H1 (cell line): ENCODE results near the gene CHD9. TPM values are rescaled to one million over a fixed set of nuclear protein-coding genes. Genes with fewer than 3 reads are reported as not detected.

Experiments
- CTCF ChIA-PET: fragments of 300-600 bp; sonication (Branson Sonifier 250); formaldehyde crosslinking; loops from one replicate; lab custom pipeline; 2021; ENCODE audit not compliant: partially characterized antibody; lab: Charles Lee
- POLR2A ChIA-PET: fragments of 300-600 bp; sonication (Branson Sonifier 250); formaldehyde crosslinking; loops from one replicate; lab custom pipeline; 2021; ENCODE audit warnings: inconsistent platforms; ENCODE audit not compliant: partially characterized antibody; lab: Charles Lee
- DNase-seq, 2 experiments: peaks; one replicate each; pipeline versions ENCODE4 v3.0.0 to v3.0.0-alpha.2; 2010 to 2022; ENCODE audit warnings: low spot score in 2 of 2, low read depth in 1 of 2, mixed read lengths in 1 of 2
- FAIRE-seq: peaks from 2 replicates; lab custom pipeline; 2011; peaks lifted over from hg19 to GRCh38; lab: Jason Lieb, UNC
- H2AFZ ChIP-seq: 2 replicates; pipeline ENCODE4 v1.8.1; 2012; ENCODE audit warnings: low read length, inconsistent platforms
- H2AK5ac ChIP-seq: 2 replicates; pipeline ENCODE4 v1.6.1; 2013; ENCODE audit warnings: low read depth, low read length
- H2BK120ac ChIP-seq: replicated peaks from 2 replicates; pipeline ENCODE3; 2013; ENCODE audit warnings: low read depth, low read length, inconsistent platforms
- H2BK12ac ChIP-seq: 2 replicates; pipeline ENCODE4 v1.6.1; 2013; ENCODE audit warnings: low read depth, low read length
- H2BK15ac ChIP-seq: 2 replicates; pipeline ENCODE4 v1.6.1; 2013; ENCODE audit warnings: low read length
- H2BK20ac ChIP-seq: 2 replicates; pipeline ENCODE4 v1.6.1; 2013; ENCODE audit warnings: low read length
- H2BK5ac ChIP-seq: 2 replicates; pipeline ENCODE4 v1.6.1; 2013; ENCODE audit warnings: low read depth, low read length
- H3K14ac ChIP-seq: 2 replicates; pipeline ENCODE4 v1.6.1; 2013; ENCODE audit warnings: inconsistent platforms; ENCODE audit not compliant: insufficient read length
- H3K18ac ChIP-seq: 2 replicates; pipeline ENCODE4 v1.6.1; 2013; ENCODE audit warnings: low read length; ENCODE audit errors: extremely low read depth
- H3K23ac ChIP-seq: 2 replicates; pipeline ENCODE4 v1.6.1; 2013; ENCODE audit warnings: inconsistent platforms; ENCODE audit not compliant: insufficient read length
- H3K23me2 ChIP-seq: 2 replicates; pipeline ENCODE4 v1.6.1; 2013; ENCODE audit warnings: low read depth, low read length
- H3K27ac ChIP-seq: 2 replicates; pipeline ENCODE4 v1.6.1; 2011; ENCODE audit warnings: low read depth, low read length, inconsistent platforms
- H3K27me3 ChIP-seq, 4 experiments: replicated peaks in 1 of 4; 1 replicate in 1 of 4; 2 replicates in 3 of 4; pipeline versions ENCODE4 v1.6.1 to v1.8.1; 2011 to 2013; ENCODE audit warnings: low read length in 3 of 4, mild to moderate bottlenecking in 3 of 4, inconsistent platforms in 2 of 4, mixed read lengths in 2 of 4, moderate library complexity in 1 of 4; ENCODE audit not compliant: control insufficient read depth in 3 of 4, insufficient read depth in 3 of 4; ENCODE audit errors: extremely low read depth in 1 of 4
- H3K36me3 ChIP-seq, 4 experiments: 2 replicates each; pipeline versions ENCODE4 v1.6.1 to v1.8.1; 2011 to 2013; ENCODE audit warnings: mild to moderate bottlenecking in 4 of 4, low read length in 3 of 4, moderate library complexity in 2 of 4, control low read depth in 1 of 4, inconsistent platforms in 1 of 4; ENCODE audit not compliant: insufficient read depth in 4 of 4, control insufficient read depth in 2 of 4
- H3K4ac ChIP-seq: replicated peaks from 2 replicates; pipeline ENCODE3; 2013; ENCODE audit warnings: low read length, low read depth, mixed read lengths, inconsistent platforms; ENCODE audit not compliant: insufficient read length
- H3K4me1 ChIP-seq, 4 experiments: replicated peaks in 1 of 4; 1 replicate in 1 of 4; 2 replicates in 3 of 4; pipeline versions ENCODE4 v1.6.1 to v1.8.1; 2011 to 2013; ENCODE audit warnings: low read length in 3 of 4, inconsistent platforms in 2 of 4, mixed read lengths in 1 of 4; ENCODE audit not compliant: insufficient read depth in 4 of 4, control insufficient read depth in 3 of 4
- H3K4me2 ChIP-seq, 2 experiments: 2 replicates each; pipeline versions ENCODE4 v1.6.1 to v1.8.1; 2011 to 2013; ENCODE audit warnings: low read depth in 2 of 2, low read length in 2 of 2, control low read depth in 1 of 2, inconsistent platforms in 1 of 2, mild to moderate bottlenecking in 1 of 2; ENCODE audit not compliant: insufficient read depth in 1 of 2
- H3K4me3 ChIP-seq, 4 experiments: fragments of 200-600, 300-600 bp in 1 of 4; sonication (generic), shearing (Covaris generic), sonication (Bioruptor Twin) in 1 of 4; 2 replicates each; pipeline versions ENCODE4 v1.5.1 to v1.8.1; 2011 to 2016; ENCODE audit warnings: low read length in 4 of 4, low read depth in 3 of 4, control low read depth in 2 of 4, inconsistent platforms in 2 of 4, mild to moderate bottlenecking in 2 of 4, mixed read lengths in 1 of 4, moderate library complexity in 1 of 4; ENCODE audit not compliant: insufficient read depth in 2 of 4; ENCODE audit errors: extremely low read depth in 1 of 4
- H3K56ac ChIP-seq: replicated peaks from 2 replicates; pipeline ENCODE3; 2013; ENCODE audit warnings: low read depth, mild to moderate bottlenecking, mixed read lengths, low read length, inconsistent platforms; ENCODE audit not compliant: insufficient read length
- H3K79me1 ChIP-seq: 2 replicates; pipeline ENCODE4 v1.6.1; 2013; ENCODE audit warnings: low read depth, low read length, control low read depth
- H3K79me2 ChIP-seq, 2 experiments: 2 replicates each; pipeline versions ENCODE4 v1.6.1 to v1.8.1; 2012 to 2013; ENCODE audit warnings: low read length in 2 of 2, mild to moderate bottlenecking in 2 of 2, inconsistent platforms in 1 of 2; ENCODE audit not compliant: insufficient read depth in 2 of 2, control insufficient read depth in 1 of 2
- H3K9ac ChIP-seq, 4 experiments: replicated peaks in 1 of 4; 1 replicate in 1 of 4; 2 replicates in 3 of 4; pipeline versions ENCODE4 v1.6.1 to v1.8.1; 2011 to 2013; ENCODE audit warnings: low read depth in 3 of 4, low read length in 3 of 4, control low read depth in 2 of 4, mild to moderate bottlenecking in 2 of 4, moderate library complexity in 2 of 4, inconsistent platforms in 1 of 4; ENCODE audit errors: extremely low read depth in 1 of 4
- H3K9me3 ChIP-seq, 2 experiments: 2 replicates each; pipeline versions ENCODE4 v1.6.1 to v1.8.1; 2012 to 2013; ENCODE audit warnings: mild to moderate bottlenecking in 2 of 2, moderate library complexity in 2 of 2, control low read depth in 1 of 2, inconsistent platforms in 1 of 2, low read depth in 1 of 2, low read length in 1 of 2, mixed read lengths in 1 of 2; ENCODE audit not compliant: insufficient read depth in 2 of 2
- H4K20me1 ChIP-seq, 2 experiments: replicated peaks in 1 of 2; 2 replicates each; pipeline versions ENCODE3 to v1.8.1; 2011 to 2013; ENCODE audit warnings: inconsistent platforms in 2 of 2, low read length in 2 of 2, mild to moderate bottlenecking in 1 of 2; ENCODE audit not compliant: insufficient read depth in 2 of 2, control insufficient read depth in 1 of 2
- H4K5ac ChIP-seq: 2 replicates; pipeline ENCODE4 v1.6.1; 2013; ENCODE audit warnings: low read length, low read depth, mixed read lengths, inconsistent platforms; ENCODE audit not compliant: insufficient read length
- H4K8ac ChIP-seq: 2 replicates; pipeline ENCODE4 v1.8.0; 2013; ENCODE audit warnings: mild to moderate bottlenecking, moderate library complexity, low read length, inconsistent platforms; ENCODE audit not compliant: insufficient read depth; ENCODE audit errors: extremely low read depth
- H4K91ac ChIP-seq: replicated peaks from 2 replicates; pipeline ENCODE3; 2013; ENCODE audit warnings: low read length, mixed read lengths, inconsistent platforms; ENCODE audit not compliant: insufficient read length
- KDM5A ChIP-seq: fragments of 200-600 bp; IDR thresholded peaks from 2 replicates; pipeline ENCODE4 v1.7.1; 2012; ENCODE audit warnings: mild to moderate bottlenecking, low read length, inconsistent platforms, mixed read lengths
- SP1 ChIP-seq: IDR thresholded peaks from 2 replicates; pipeline ENCODE4 v1.6.1; 2011; ENCODE audit warnings: low read depth, low read length
- WGBS, 2 experiments: shearing (Covaris generic) in 1 of 2; methylation state at CpG; one replicate each; pipeline versions ENCODE4 v1.1.6 to v1.1.7; 2013 to 2015; ENCODE audit warnings: low lambda C conversion rate in 2 of 2, mixed read lengths in 2 of 2, inconsistent platforms in 1 of 2, low coverage in 1 of 2, missing lambda C conversion rate in 1 of 2; ENCODE audit not compliant: insufficient replicate concordance in 2 of 2, insufficient coverage in 1 of 2, insufficient read length in 1 of 2; ENCODE audit errors: extremely low coverage in 1 of 2, missing lambda C conversion rate in 1 of 2; 5-methylcytosine and 5-hydroxymethylcytosine counted together
- polyA plus RNA-seq, 7 experiments: library from polyadenylated mRNA; depleted of rRNA in 3 of 7; stranded (reverse) in 5 of 7; unstranded in 2 of 7; fragments of >200 nt in 5 of 7; fragments of 200-250 nt in 2 of 7; gene quantifications; 1 replicate in 5 of 7; 2 replicates in 1 of 7; 4 replicates in 1 of 7; pipeline versions ENCODE4 v1.2.1 to v1.2.3, GENCODE V29; 2011 to 2013; ENCODE audit warnings: missing spikeins in 2 of 7, mixed read lengths in 2 of 7
- total RNA-seq: library from RNA; stranded (reverse); fragmentation: NEBNext Ultra II Directional; extraction: Animal tissue kit (Norgen Biotek cat#: 25700); gene quantifications from 2 replicates; pipeline ENCODE4 v1.2.1, GENCODE V29; 2021

The CHD9 gene
- total and polyA plus RNA-seq, 2 of the 8 experiments (the other 6 are each of a cell fraction or from before 2014, with no cell fraction given) = 9.9 to 32.4 TPM

DNA sequence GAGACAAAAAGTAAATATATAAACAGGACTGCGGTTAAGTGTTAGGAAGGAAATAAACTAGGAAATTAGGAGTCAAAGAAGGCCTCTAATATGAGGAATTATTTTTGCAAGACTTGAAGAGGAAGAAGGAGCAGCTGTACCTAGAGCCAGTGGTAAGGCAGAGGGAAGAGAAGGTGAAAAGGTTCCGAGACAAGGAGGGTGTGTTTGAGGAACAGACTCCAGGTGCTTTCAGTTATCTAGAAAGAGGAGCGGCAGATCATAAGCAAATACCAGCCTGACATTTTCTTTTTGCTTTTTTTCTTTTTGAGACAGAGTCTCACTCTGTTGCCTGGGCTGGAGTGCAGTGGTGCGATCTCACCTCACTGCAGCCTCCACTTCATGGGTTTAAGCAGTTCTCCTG is 61.0 kb downstream of the CHD9 start:
- no peaks in the 10 kb centered on the region for H3K23me2 ChIP-seq
- H2BK15ac ChIP-seq = no peak overlapping the region
- no peak overlapping the region for H2BK5ac ChIP-seq
- H4K20me1 ChIP-seq = no peaks in the 10 kb centered on the region
- no peaks in the 10 kb centered on the region for H3K36me3 ChIP-seq
- no peak overlapping the region for H3K4me3 ChIP-seq
- H2AK5ac ChIP-seq = no peak overlapping the region
- no peak overlapping the region for H4K5ac ChIP-seq
- no peaks in the 10 kb centered on the region for H3K9me3 ChIP-seq
- no peak overlapping the region for H3K18ac ChIP-seq
- WGBS, 2 experiments = 96% methylated on average over 4 of the region's 4 CpGs; no CpG with 5 or more reads in 1 of the 2 experiments
- CTCF ChIA-PET = no interaction called here
- no peak overlapping the region for H3K56ac ChIP-seq
- no peak overlapping the region for H3K27ac ChIP-seq
- DNase-seq = no peak
- H2BK120ac ChIP-seq = no peak overlapping the region
- no peak overlapping the region for H2AFZ ChIP-seq
- H3K14ac ChIP-seq = no peak overlapping the region
- POLR2A ChIA-PET = no interaction called here
- no peak overlapping the region for H4K91ac ChIP-seq
- no peak overlapping the region for H3K4me2 ChIP-seq
- no peak overlapping the region for H2BK20ac ChIP-seq
- H2BK12ac ChIP-seq = no peak overlapping the region
- no peak overlapping the region for H3K4ac ChIP-seq
- H3K4me1 ChIP-seq = peaks cover 0 to 2% (median 0%) of the 10 kb centered on the region in 4 experiments; a peak in 1 of 7 replicates
- H3K27me3 ChIP-seq = no peaks in the 10 kb centered on the region
- TF ChIP-seq KDM5A (no peak), SP1 (no peak)
- no peak overlapping the region for H3K9ac ChIP-seq
- no peaks in the 10 kb centered on the region for H3K79me2 ChIP-seq
- H3K79me1 ChIP-seq = no peaks in the 10 kb centered on the region; the same call in 1 of the 2 replicates
- H3K23ac ChIP-seq = no peak overlapping the region
- H4K8ac ChIP-seq = no peak overlapping the region
- no peak for FAIRE-seq
